WI38 (cell line): ENCODE results near the gene ENOX2.

Source experiments
- H3K4me3 ChIP-seq: 2 replicates; pipeline ENCODE4 v1.5.1; 2011; ENCODE audit warnings: low read depth, mild to moderate bottlenecking, control low read depth, low read length
- TF ChIP-seq, protein P1 (sequence below): IDR thresholded peaks from 2 replicates; pipeline ENCODE4 v1.5.1; 2012; ENCODE audit warnings: low read depth, mild to moderate bottlenecking, control low read depth, low read length

The ENOX2 gene

DNA sequence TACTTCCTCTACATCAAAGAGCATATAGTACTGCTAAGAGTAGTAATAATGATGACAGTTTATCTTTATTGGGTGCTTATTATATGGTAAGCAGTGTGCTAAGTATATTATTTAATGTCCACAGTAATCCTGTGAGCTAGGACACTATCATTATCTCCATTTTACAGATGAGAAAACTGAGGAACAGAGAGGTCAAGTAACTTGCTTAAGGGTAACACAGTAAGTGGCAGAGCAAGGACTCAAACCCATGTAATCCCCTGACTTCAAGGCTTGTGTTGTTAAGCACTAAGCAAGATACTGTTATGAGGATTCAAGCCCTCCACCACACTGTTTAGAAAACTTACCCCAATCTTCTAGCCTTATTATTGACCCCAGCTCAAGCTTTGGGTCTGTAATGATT lies 202.4 kb downstream of the ENOX2 start:
- no peak overlapping the region for H3K4me3 ChIP-seq
- TF ChIP-seq, protein P1, sequence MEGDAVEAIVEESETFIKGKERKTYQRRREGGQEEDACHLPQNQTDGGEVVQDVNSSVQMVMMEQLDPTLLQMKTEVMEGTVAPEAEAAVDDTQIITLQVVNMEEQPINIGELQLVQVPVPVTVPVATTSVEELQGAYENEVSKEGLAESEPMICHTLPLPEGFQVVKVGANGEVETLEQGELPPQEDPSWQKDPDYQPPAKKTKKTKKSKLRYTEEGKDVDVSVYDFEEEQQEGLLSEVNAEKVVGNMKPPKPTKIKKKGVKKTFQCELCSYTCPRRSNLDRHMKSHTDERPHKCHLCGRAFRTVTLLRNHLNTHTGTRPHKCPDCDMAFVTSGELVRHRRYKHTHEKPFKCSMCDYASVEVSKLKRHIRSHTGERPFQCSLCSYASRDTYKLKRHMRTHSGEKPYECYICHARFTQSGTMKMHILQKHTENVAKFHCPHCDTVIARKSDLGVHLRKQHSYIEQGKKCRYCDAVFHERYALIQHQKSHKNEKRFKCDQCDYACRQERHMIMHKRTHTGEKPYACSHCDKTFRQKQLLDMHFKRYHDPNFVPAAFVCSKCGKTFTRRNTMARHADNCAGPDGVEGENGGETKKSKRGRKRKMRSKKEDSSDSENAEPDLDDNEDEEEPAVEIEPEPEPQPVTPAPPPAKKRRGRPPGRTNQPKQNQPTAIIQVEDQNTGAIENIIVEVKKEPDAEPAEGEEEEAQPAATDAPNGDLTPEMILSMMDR = no peak

DNA sequence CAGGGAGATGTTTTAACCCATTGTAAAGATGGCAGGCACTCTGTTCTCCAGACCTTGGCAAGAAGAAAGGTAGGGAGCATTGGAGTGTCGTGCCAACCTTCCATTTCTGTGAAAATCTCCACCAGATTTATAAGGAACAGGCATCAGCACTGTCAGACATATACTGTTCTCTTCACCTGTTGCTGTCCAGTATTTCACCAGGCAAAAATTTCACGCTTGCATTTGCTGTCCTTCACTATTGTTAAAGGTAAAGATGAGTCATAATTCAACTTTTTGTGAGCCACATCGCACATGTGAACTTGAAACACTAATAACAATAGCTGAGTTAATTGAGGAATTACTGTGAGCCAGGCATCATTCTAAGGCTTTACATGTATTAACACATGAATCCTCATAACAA lies 203.4 kb downstream of the ENOX2 start:
- H3K4me3 ChIP-seq = no peak overlapping the region
- TF ChIP-seq, protein P1 = no peak

DNA sequence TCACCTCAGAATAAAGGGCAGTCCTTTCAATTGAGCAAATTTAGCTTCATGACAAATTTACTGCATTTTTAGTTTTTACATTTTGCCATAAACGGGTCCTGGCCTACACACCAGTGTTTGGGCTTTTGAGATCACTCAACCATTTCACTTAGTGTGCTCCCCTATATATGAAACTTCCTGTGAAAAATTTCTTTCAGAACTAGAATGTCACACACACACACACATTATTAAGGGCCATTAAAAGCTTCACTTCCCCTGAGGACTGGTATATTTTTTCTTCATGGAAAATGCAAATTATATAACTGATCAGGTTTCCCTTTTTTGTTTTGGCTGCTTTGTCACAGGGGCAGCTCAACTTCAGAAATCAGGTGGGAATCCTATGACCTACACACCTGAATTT lies 206.5 kb downstream of the ENOX2 start:
- TF ChIP-seq, protein P1 = no peak
- H3K4me3 ChIP-seq = no peak overlapping the region

DNA sequence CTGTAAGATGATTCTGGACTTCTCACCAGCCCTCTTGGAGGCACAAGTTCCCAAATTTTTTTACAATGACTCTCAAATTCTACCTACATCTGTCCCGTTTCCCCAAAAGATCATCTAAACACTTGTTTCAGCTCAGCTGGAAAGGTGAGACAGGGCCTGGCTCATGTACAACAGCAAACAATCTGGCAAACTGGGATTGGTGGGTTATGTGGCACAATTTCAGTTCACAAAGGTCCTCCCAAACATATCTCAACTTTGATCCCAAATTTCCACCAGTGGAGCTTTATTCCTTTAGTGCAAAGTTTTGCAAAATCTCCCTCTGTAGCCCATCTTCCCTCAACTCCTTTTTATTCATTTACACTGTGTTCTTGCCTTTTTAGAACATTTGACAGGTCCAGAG lies 207.1 kb downstream of the ENOX2 start:
- TF ChIP-seq, protein P1 = no peak
- H3K4me3 ChIP-seq = no peak overlapping the region

DNA sequence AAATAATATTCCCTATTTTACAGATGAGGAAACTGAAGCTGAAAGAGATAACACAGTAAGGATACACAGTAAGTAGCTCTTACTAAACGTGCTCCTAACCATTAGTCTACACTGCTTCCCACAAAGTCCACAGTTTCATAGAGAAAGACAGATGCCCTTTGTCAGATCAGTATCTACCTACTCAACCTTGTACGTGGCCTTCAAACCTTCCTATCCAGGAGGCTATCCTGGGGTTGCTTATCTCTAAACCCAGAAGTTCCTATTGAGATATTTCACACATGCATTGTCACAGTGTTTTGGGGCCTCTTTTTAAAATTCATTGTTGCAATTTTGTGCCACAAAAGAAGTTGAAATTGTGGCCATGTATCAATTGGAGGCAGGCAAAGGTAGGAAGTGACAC lies 208.0 kb downstream of the ENOX2 start:
- TF ChIP-seq, protein P1 = no peak

DNA sequence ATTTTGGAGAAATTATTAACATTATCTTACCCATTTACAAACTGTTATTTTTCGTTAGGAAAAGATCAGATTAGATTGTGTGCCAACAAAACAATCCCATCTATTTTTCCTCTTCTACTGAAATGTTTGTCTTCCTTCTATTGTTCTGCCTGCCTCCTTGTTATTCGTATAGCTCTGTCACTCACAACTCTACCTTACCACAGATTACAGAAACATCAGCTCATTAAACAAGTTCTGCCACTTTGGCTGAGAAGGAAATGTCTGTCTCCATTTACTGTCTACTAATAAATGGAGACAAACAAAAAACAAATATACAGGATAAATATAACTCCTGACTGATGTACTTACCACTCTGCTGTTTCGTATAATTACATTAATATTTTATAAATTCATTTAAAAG lies 211.4 kb downstream of the ENOX2 start:
- TF ChIP-seq, protein P1 = no peak
- no peak overlapping the region for H3K4me3 ChIP-seq

More for the DNA sequence above, 208.0 kb downstream of the ENOX2 start:
- H3K4me3 ChIP-seq = no peak overlapping the region

DNA sequence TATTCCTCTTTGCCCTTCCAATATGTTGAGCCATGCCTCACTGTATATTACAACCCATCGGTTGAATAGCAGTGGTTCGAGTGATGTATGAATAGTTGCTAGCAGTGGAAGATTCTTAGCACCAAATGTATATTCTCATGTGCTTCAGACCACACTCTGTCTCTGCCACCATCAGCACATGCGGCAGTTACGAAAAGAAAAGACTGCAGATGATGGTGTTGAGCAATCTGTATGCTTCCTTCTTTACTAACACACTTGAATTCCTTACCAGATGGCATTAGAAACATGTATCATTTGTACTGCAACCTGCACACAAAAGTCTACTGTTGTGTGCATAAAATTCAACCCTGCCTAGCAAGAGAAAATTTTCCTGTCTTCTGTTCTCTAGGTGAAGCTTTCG lies 214.6 kb downstream of the ENOX2 start:
- TF ChIP-seq, protein P1 = no peak
- no peak overlapping the region for H3K4me3 ChIP-seq
